Gastroesophageal sphincter (tissue), 3 donors: ENCODE measurements around the gene WDR93.

Experiments
- CTCF ChIP-seq, 4 experiments: fragments of 200-600 bp in 2 of 4; fragments of 450-650 bp in 2 of 4; sonication (generic) in 1 of 4; IDR thresholded peaks; one replicate each; pipeline ENCODE4 v1.5.1; 2017 to 2019; ENCODE audit warnings: antibody characterized with exemption in 4 of 4, mild to moderate bottlenecking in 2 of 4, moderate library complexity in 2 of 4
- EP300 ChIP-seq: sonication (generic); formaldehyde crosslinking; IDR thresholded peaks from one replicate; pipeline ENCODE4 v1.6.1; 2017; ENCODE audit warnings: antibody characterized with exemption, mild to moderate bottlenecking
- POLR2A ChIP-seq, 2 donors: fragments of 450-650 bp; IDR thresholded peaks; one replicate each; pipeline ENCODE4 v1.6.1; 2017; ENCODE audit warnings: antibody characterized with exemption in 2 of 2, mild to moderate bottlenecking in 2 of 2, moderate library complexity in 1 of 2

- TF ChIP-seq EP300 = no peak
- TF ChIP-seq CTCF (IDR thresholded peaks at IDR 0.05) = no peak
- TF ChIP-seq POLR2A (IDR thresholded peaks at IDR 0.05) = no peak
These were observed 40.9 kb upstream of the WDR93 start for GRCh38 chr15:89649716-89650115.
